Measurements from ENCODE around the gene RSBN1.

GRCh38 chr1:113745425-113745824, 66.9 kb downstream of the RSBN1 start:
- TF ChIP-seq CTCF (IDR thresholded peaks at IDR 0.05) (no peak), POLR2AphosphoS5 (IDR thresholded peaks at IDR 0.05) (no peak)
